ENCODE measurements around the gene MIPOL1.

Gene MIPOL1

DNA sequence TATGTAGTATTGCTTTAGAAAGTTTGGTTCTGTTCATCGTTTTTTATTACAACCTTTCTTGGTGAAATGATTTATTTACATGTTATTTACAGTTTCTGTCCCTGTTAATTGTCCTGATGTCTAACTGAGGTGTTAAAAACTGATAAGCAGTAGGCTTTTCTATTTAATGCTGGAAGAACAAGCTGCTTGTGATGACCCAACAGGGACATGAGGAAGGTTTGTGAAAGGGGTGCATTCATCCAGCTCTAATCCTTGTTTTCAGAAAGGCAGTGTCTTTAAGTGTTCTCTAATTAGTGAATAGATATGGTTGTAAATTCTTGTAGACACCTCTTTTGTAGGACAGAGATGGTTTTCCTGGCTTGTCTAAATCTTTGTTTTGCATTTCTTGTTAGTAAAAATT lies 205.9 kb downstream of the MIPOL1 start:
- Mint-ChIP-seq H3K36me3 (ENCODE audit: low read depth) (peaks cover 4% of the 10 kb centered on the region), H3K4me3 (no peak overlapping the region), H3K27me3 (ENCODE audit: low read depth) (no peaks in the 10 kb centered on the region), H3K9me3 (peaks cover 4% of the 10 kb centered on the region), H3K27ac (no peak overlapping the region), H3K4me1 (no peaks in the 10 kb centered on the region)
- TF ChIP-seq CTCF (IDR thresholded peaks at IDR 0.05; ENCODE audit: unreplicated experiment in 3 of 3), result no peak

DNA sequence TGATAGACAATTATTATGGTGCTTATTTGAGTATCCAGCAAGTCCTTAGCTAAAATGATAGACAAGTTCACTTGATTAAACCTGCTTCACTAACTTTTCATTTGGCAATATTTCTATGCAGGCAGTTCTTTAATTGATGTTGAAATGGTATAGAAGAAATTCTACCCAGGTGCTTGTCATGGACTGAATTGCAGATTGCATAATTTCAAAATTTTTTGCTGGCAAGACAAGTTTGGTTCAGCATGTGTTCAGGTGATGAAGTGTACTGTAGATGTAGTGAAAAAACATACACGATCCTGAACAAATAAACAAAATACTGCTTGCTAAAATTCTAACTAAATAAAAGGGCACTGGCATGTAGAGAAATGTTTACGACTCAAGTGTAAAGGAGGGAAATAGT lies 208.4 kb downstream of the MIPOL1 start:
- Mint-ChIP-seq H3K4me1 (no peaks in the 10 kb centered on the region), H3K27ac (no peak overlapping the region), H3K9me3 (no peaks in the 10 kb centered on the region), H3K4me3 (no peak overlapping the region), H3K27me3 (ENCODE audit: low read depth) (no peaks in the 10 kb centered on the region), H3K36me3 (ENCODE audit: low read depth) (no peaks in the 10 kb centered on the region)
- no peak for TF ChIP-seq CTCF (IDR thresholded peaks at IDR 0.05; ENCODE audit: unreplicated experiment in 3 of 3)

GRCh38 chr14:37411079-37411735 lies 213.5 kb downstream of the MIPOL1 start:
- no peaks in the 10 kb centered on the region for H3K4me1 Mint-ChIP-seq
- TF ChIP-seq CTCF (IDR thresholded peaks at IDR 0.05; ENCODE audit: unreplicated experiment in 3 of 3), result no peak

GRCh38 chr14:37413050-37413449 lies 215.3 kb downstream of the MIPOL1 start:
- no peak for TF ChIP-seq CTCF (IDR thresholded peaks at IDR 0.05; ENCODE audit: unreplicated experiment in 3 of 3)
- Mint-ChIP-seq H3K27me3 (ENCODE audit: low read depth) (no peaks in the 10 kb centered on the region), H3K4me3 (no peak overlapping the region), H3K4me1 (no peaks in the 10 kb centered on the region), H3K27ac (no peak overlapping the region), H3K9me3 (no peaks in the 10 kb centered on the region), H3K36me3 (ENCODE audit: low read depth) (no peaks in the 10 kb centered on the region)

More at GRCh38 chr14:37411079-37411735, 213.5 kb downstream of the MIPOL1 start:
- H3K27ac Mint-ChIP-seq, result no peak overlapping the region
- H3K36me3 Mint-ChIP-seq (ENCODE audit: low read depth), result no peaks in the 10 kb centered on the region
- no peak overlapping the region for H3K4me3 Mint-ChIP-seq
- H3K27me3 Mint-ChIP-seq (ENCODE audit: low read depth), result no peaks in the 10 kb centered on the region
- H3K9me3 Mint-ChIP-seq, result no peaks in the 10 kb centered on the region

GRCh38 chr14:37413504-37414003 lies 215.8 kb downstream of the MIPOL1 start:
- H3K27me3 Mint-ChIP-seq (ENCODE audit: low read depth), result no peaks in the 10 kb centered on the region
- H3K4me3 Mint-ChIP-seq, result no peak overlapping the region
- no peaks in the 10 kb centered on the region for H3K4me1 Mint-ChIP-seq
- no peak for TF ChIP-seq CTCF (IDR thresholded peaks at IDR 0.05; ENCODE audit: unreplicated experiment in 3 of 3)
- no peaks in the 10 kb centered on the region for H3K9me3 Mint-ChIP-seq
- H3K27ac Mint-ChIP-seq, result no peak overlapping the region
- H3K36me3 Mint-ChIP-seq (ENCODE audit: low read depth), result no peaks in the 10 kb centered on the region

- no peaks in the 10 kb centered on the region for H3K36me3 Mint-ChIP-seq (ENCODE audit: low read depth)
- H3K27ac Mint-ChIP-seq, result no peak overlapping the region
- no peak for TF ChIP-seq CTCF (IDR thresholded peaks at IDR 0.05; ENCODE audit: unreplicated experiment in 3 of 3)
- no peaks in the 10 kb centered on the region for H3K4me1 Mint-ChIP-seq
- H3K27me3 Mint-ChIP-seq (ENCODE audit: low read depth), result no peaks in the 10 kb centered on the region
- H3K4me3 Mint-ChIP-seq, result no peak overlapping the region
- H3K9me3 Mint-ChIP-seq, result no peaks in the 10 kb centered on the region
Measured at GRCh38 chr14:37416264-37416663, 218.5 kb downstream of the MIPOL1 start.

Measured in nephron (organoid).